Neural cell (in vitro differentiated cells): ENCODE measurements around the gene SUCO. TPM values are rescaled to one million over a fixed set of nuclear protein-coding genes. Genes with fewer than 3 reads are reported as not detected.

Experiments
- H2AFZ ChIP-seq: fragments of 200-600, 300-800 bp; sonication (generic), shearing (Covaris generic); 2 replicates; pipeline ENCODE4 v1.6.0; 2014; ENCODE audit warnings: low read depth, mild to moderate bottlenecking, antibody characterized with exemption, low read length, moderate library complexity
- H3F3A ChIP-seq: fragments of 200-600 bp; shearing (Covaris generic); 2 replicates; pipeline ENCODE4 v1.6.1; 2016; ENCODE audit warnings: mild to moderate bottlenecking, moderate library complexity, mixed read lengths, antibody characterized with exemption, low read length; ENCODE audit not compliant: insufficient read depth, poor library complexity, severe bottlenecking
- H3K27ac ChIP-seq: fragments of 200-600, 300-800 bp; sonication (generic), shearing (Covaris generic); 2 replicates; pipeline ENCODE4 v1.5.1; 2014; ENCODE audit warnings: mild to moderate bottlenecking, low read length, moderate library complexity
- H3K27me3 ChIP-seq: fragments of 300-800, 200-600 bp; sonication (generic), shearing (Covaris generic); 2 replicates; pipeline ENCODE4 v1.6.0; 2014; ENCODE audit warnings: mild to moderate bottlenecking, low read depth, low read length, moderate library complexity; ENCODE audit not compliant: insufficient read depth
- H3K36me3 ChIP-seq: fragments of 300-800, 200-600 bp; sonication (generic), shearing (Covaris generic); 2 replicates; pipeline ENCODE4 v1.5.1; 2014; ENCODE audit warnings: mild to moderate bottlenecking, antibody characterized with exemption, low read length, moderate library complexity; ENCODE audit not compliant: insufficient read depth
- H3K4me2 ChIP-seq: fragments of 300-800, 200-600 bp; sonication (generic), shearing (Covaris generic); 2 replicates; pipeline ENCODE4 v1.6.0; 2014; ENCODE audit warnings: mild to moderate bottlenecking, low read length
- H3K4me3 ChIP-seq: fragments of 300-800, 200-600 bp; sonication (generic), shearing (Covaris generic); 2 replicates; pipeline ENCODE4 v1.5.1; 2014; ENCODE audit warnings: mild to moderate bottlenecking, low read length, moderate library complexity
- H3K79me2 ChIP-seq: fragments of 200-600 bp; shearing (Covaris generic); replicated peaks from 2 replicates; pipeline ENCODE4 v1.6.0; 2014; ENCODE audit warnings: mild to moderate bottlenecking, low read length, moderate library complexity; ENCODE audit not compliant: insufficient read depth
- H3K9ac ChIP-seq: fragments of 300-800, 200-600 bp; sonication (generic), shearing (Covaris generic); 2 replicates; pipeline ENCODE4 v1.6.1; 2016; ENCODE audit warnings: mild to moderate bottlenecking, low read length, mixed read lengths
- H3K9me2 ChIP-seq: fragments of 200-600 bp; shearing (Covaris generic); 2 replicates; pipeline ENCODE4 v1.6.1; 2016; ENCODE audit warnings: mild to moderate bottlenecking, low read length, mixed read lengths; ENCODE audit not compliant: insufficient read depth
- H3K9me3 ChIP-seq: fragments of 200-600, 300-800 bp; sonication (generic), shearing (Covaris generic); 2 replicates; pipeline ENCODE4 v1.6.1; 2016; ENCODE audit warnings: mild to moderate bottlenecking, mixed run types, low read length, moderate library complexity, mixed read lengths
- H4K20me1 ChIP-seq: fragments of 200-600 bp; shearing (Covaris generic); 2 replicates; pipeline ENCODE4 v1.6.1; 2016; ENCODE audit warnings: mild to moderate bottlenecking, mixed run types; ENCODE audit not compliant: insufficient read depth
- CTCF ChIP-seq: fragments of 450-650 bp; IDR thresholded peaks from 2 replicates; pipeline ENCODE4 v1.5.1; 2014; ENCODE audit warnings: antibody characterized with exemption, mild to moderate bottlenecking, moderate library complexity; ENCODE audit not compliant: poor library complexity, severe bottlenecking
- EP300 ChIP-seq: fragments of 450-650 bp; conservative IDR thresholded peaks from 2 replicates; pipeline ENCODE4 v1.6.1; 2014; ENCODE audit warnings: antibody characterized with exemption, mild to moderate bottlenecking, moderate library complexity; ENCODE audit not compliant: poor library complexity, severe bottlenecking
- EZH2 ChIP-seq: fragments of 200-600, 300-800 bp; shearing (Covaris generic), sonication (generic); IDR thresholded peaks from 2 replicates; pipeline ENCODE4 v1.6.1; 2014; ENCODE audit warnings: antibody characterized with exemption, low read length, borderline replicate concordance, mild to moderate bottlenecking; ENCODE audit not compliant: insufficient read depth, poor library complexity, severe bottlenecking
- MXI1 ChIP-seq: fragments of 450-650 bp; conservative IDR thresholded peaks from 2 replicates; pipeline ENCODE4 v1.6.1; 2014; ENCODE audit warnings: antibody characterized with exemption, mild to moderate bottlenecking; ENCODE audit not compliant: poor library complexity, severe bottlenecking
- POLR2AphosphoS5 ChIP-seq: IDR thresholded peaks from 2 replicates; pipeline ENCODE4 v1.6.1; 2012
- RAD21 ChIP-seq: fragments of 450-650 bp; conservative IDR thresholded peaks from 2 replicates; pipeline ENCODE4 v1.6.1; 2014; ENCODE audit warnings: antibody characterized with exemption, mild to moderate bottlenecking, moderate library complexity
- REST ChIP-seq: IDR thresholded peaks from 2 replicates; pipeline ENCODE4 v1.6.1; 2012; ENCODE audit warnings: borderline replicate concordance
- SMC3 ChIP-seq: fragments of 450-650 bp; conservative IDR thresholded peaks from 2 replicates; pipeline ENCODE4 v1.6.1; 2014; ENCODE audit warnings: antibody characterized with exemption, mild to moderate bottlenecking, moderate library complexity; ENCODE audit not compliant: poor library complexity
- TAF1 ChIP-seq: IDR thresholded peaks from 2 replicates; pipeline ENCODE4 v1.6.1; 2012; ENCODE audit warnings: low read depth
- polyA plus RNA-seq: library from polyadenylated mRNA; depleted of rRNA; stranded (reverse); fragments of >200 nt; gene quantifications from 2 replicates; pipeline ENCODE4 v1.2.3, GENCODE V29; 2014

SUCO gene
- polyA plus RNA-seq, 1 donor from 2014 or later, result 43.4 TPM

DNA sequence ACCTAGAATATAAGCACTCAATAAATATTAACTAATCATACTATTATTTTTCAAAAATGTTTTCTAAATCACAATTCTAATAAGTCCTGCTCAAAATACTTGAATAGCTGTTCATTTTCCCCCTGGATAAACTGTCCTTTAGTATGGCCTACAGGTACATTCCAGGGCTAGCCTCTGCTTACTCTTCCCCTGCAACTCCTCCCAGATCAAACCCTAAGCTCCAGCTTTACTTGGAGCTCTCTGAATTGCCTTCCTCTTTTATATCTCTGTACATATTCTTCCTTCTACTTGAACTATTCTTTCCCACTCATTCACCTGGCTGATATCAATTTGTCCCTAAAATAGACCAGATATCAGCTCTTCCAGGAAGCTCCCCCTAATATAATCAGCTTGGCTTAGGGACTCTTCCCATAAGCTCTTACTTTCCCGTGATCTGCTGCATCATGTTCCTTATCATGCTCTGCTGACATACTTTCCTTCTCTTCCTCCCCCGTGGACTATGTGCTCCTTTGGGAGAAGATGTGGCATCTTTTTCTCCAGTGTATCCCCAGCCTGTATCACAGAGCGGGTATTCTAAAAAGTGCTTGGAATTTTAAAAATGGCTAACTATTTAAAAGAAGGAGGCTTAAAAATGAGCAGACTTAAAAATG, 46.0 kb upstream of the SUCO start:
- Histone ChIP-seq H3K79me2 (no peaks in the 10 kb centered on the region), H3K9me3 (no peaks in the 10 kb centered on the region), H2AFZ (no peak overlapping the region), H3K27ac (no peak overlapping the region), H4K20me1 (no peaks in the 10 kb centered on the region), H3K9me2 (no peaks in the 10 kb centered on the region), H3K36me3 (no peaks in the 10 kb centered on the region), H3K4me2 (no peak overlapping the region), H3K9ac (no peak overlapping the region), H3K4me3 (no peak overlapping the region), H3F3A (no peaks in the 10 kb centered on the region), H3K27me3 (no peaks in the 10 kb centered on the region)
- TF ChIP-seq CTCF (no peak), RAD21 (no peak), TAF1 (no peak), POLR2AphosphoS5 (no peak), REST (no peak), EZH2 (no peak), MXI1 (no peak), EP300 (no peak), SMC3 (no peak)

GRCh38 chr1:172487550-172487949, 45.4 kb upstream of the SUCO start:
- no peaks in the 10 kb centered on the region for H3K9me2 ChIP-seq
- no peaks in the 10 kb centered on the region for H3K79me2 ChIP-seq
- H3K4me2 ChIP-seq, result no peak overlapping the region
- H3F3A ChIP-seq, result no peaks in the 10 kb centered on the region
- no peak overlapping the region for H2AFZ ChIP-seq
- no peaks in the 10 kb centered on the region for H4K20me1 ChIP-seq
- no peak overlapping the region for H3K27ac ChIP-seq
- H3K36me3 ChIP-seq, result no peaks in the 10 kb centered on the region
- no peak overlapping the region for H3K4me3 ChIP-seq
- H3K9ac ChIP-seq, result no peak overlapping the region
- TF ChIP-seq REST (no peak), POLR2AphosphoS5 (no peak), EZH2 (no peak), RAD21 (no peak), SMC3 (no peak), MXI1 (no peak), TAF1 (no peak), CTCF (no peak), EP300 (no peak)
- no peaks in the 10 kb centered on the region for H3K27me3 ChIP-seq
- no peaks in the 10 kb centered on the region for H3K9me3 ChIP-seq
